GM19395 (cell line): ENCODE measurements around the gene FSTL4.

Experiments
- ATAC-seq: cut with Tn5 transposase; IDR thresholded peaks from one replicate; pipeline ENCODE4 v1.9.1; 2021; ENCODE audit warnings: mild to moderate bottlenecking, moderate library complexity; ENCODE audit not compliant: unreplicated experiment

FSTL4 gene

GRCh38 chr5:133332439-133333024, 279.8 kb downstream of the FSTL4 start:
- ATAC-seq: no peak

- no peak for ATAC-seq
These were observed 280.4 kb downstream of the FSTL4 start for GRCh38 chr5:133331941-133332340.

GRCh38 chr5:133330956-133331355, 281.4 kb downstream of the FSTL4 start:
- ATAC-seq: no peak

- no peak for ATAC-seq
These were observed 283.5 kb downstream of the FSTL4 start for GRCh38 chr5:133328800-133329199.

GRCh38 chr5:133327946-133328401, 284.4 kb downstream of the FSTL4 start:
- no peak for ATAC-seq

- ATAC-seq: no peak
These were observed 286.0 kb downstream of the FSTL4 start for GRCh38 chr5:133326361-133326760.

GRCh38 chr5:133325864-133326263, 286.5 kb downstream of the FSTL4 start:
- no peak for ATAC-seq

- no peak for ATAC-seq
These were observed 287.4 kb downstream of the FSTL4 start for GRCh38 chr5:133324926-133325325.

- no peak for ATAC-seq
These were observed 288.6 kb downstream of the FSTL4 start for GRCh38 chr5:133323494-133324457.

- no peak for ATAC-seq
These were observed 289.6 kb downstream of the FSTL4 start for GRCh38 chr5:133322743-133323142.

GRCh38 chr5:133321833-133322420, 290.4 kb downstream of the FSTL4 start:
- ATAC-seq: peak; percentile 47

GRCh38 chr5:133321286-133321832, 291.0 kb downstream of the FSTL4 start:
- ATAC-seq: peak; percentile 7

GRCh38 chr5:133319905-133320520, 292.3 kb downstream of the FSTL4 start:
- ATAC-seq: no peak

GRCh38 chr5:133319244-133319643, 293.1 kb downstream of the FSTL4 start:
- no peak for ATAC-seq

- no peak for ATAC-seq
These were observed 294.8 kb downstream of the FSTL4 start for GRCh38 chr5:133317558-133317957.

- no peak for ATAC-seq
These were observed 295.7 kb downstream of the FSTL4 start for GRCh38 chr5:133316346-133317343.

- ATAC-seq: no peak
These were observed 298.3 kb downstream of the FSTL4 start for GRCh38 chr5:133314086-133314485.

- no peak for ATAC-seq
These were observed 301.2 kb downstream of the FSTL4 start for GRCh38 chr5:133311176-133311575.

GRCh38 chr5:133309984-133310621, 302.2 kb downstream of the FSTL4 start:
- no peak for ATAC-seq
